CD4-positive, alpha-beta T cell (primary cell): ENCODE results near the gene SLC4A5. TPM values are rescaled to one million over a fixed set of nuclear protein-coding genes. Genes with fewer than 3 reads are reported as not detected.

Source experiments
- ATAC-seq: fragments of 200-7000 bp; cut with Tn5 transposase; one replicate; pipeline ENCODE4 v1.10.0; 2022; ENCODE audit warnings: mild to moderate bottlenecking; ENCODE audit not compliant: poor library complexity
- CTCF ChIA-PET: fragments of 350-600 bp; sonication (Branson Sonifier 250); formaldehyde crosslinking; loops from one replicate; lab custom pipeline; 2021; ENCODE audit warnings: antibody characterized with exemption, inconsistent platforms; lab: Charles Lee
- POLR2A ChIA-PET: fragments of 350-600 bp; sonication (Branson Sonifier 250); formaldehyde crosslinking; loops from one replicate; lab custom pipeline; 2021; ENCODE audit warnings: antibody characterized with exemption, inconsistent platforms; lab: Charles Lee
- DNase-seq, 14 experiments: peaks; one replicate each; pipeline ENCODE4 v3.0.0-alpha.2; 2013 to 2020; ENCODE audit warnings: mixed read lengths in 2 of 14
- H3K27ac ChIP-seq, 2 donors: one replicate each; pipeline versions ENCODE4 v1.5.1 to v1.7.0; 2013; ENCODE audit warnings: low read length in 2 of 2, low read depth in 1 of 2, mild to moderate bottlenecking in 1 of 2
- H3K27me3 ChIP-seq, 2 experiments: 1 replicate in 1 of 2; 2 replicates in 1 of 2; pipeline versions ENCODE4 v1.6.1 to v1.7.0; 2013; ENCODE audit warnings: low read length in 2 of 2, control low read depth in 1 of 2, mild to moderate bottlenecking in 1 of 2, moderate library complexity in 1 of 2; ENCODE audit not compliant: insufficient read depth in 2 of 2, control insufficient read depth in 1 of 2
- H3K36me3 ChIP-seq: one replicate; pipeline ENCODE4 v1.6.1; 2013; ENCODE audit warnings: low read length, control low read depth; ENCODE audit not compliant: insufficient read depth
- H3K4me1 ChIP-seq: one replicate; pipeline ENCODE4 v1.6.1; 2013; ENCODE audit warnings: low read length, control low read depth; ENCODE audit not compliant: insufficient read depth
- H3K4me3 ChIP-seq: one replicate; pipeline ENCODE4 v1.5.1; 2013; ENCODE audit warnings: mild to moderate bottlenecking, low read length, moderate library complexity
- H3K9me3 ChIP-seq, 2 experiments: 1 replicate in 1 of 2; 2 replicates in 1 of 2; pipeline versions ENCODE4 v1.6.1 to v1.7.0; 2013; ENCODE audit warnings: low read length in 2 of 2, mild to moderate bottlenecking in 2 of 2, control low read depth in 1 of 2, moderate library complexity in 1 of 2; ENCODE audit not compliant: control insufficient read depth in 1 of 2, insufficient read depth in 1 of 2
- H3K27ac Mint-ChIP-seq: one replicate; pipeline ENCODE4 v1.8.0; 2020; ENCODE audit warnings: mixed read lengths
- H3K27me3 Mint-ChIP-seq: one replicate; pipeline ENCODE4 v1.8.0; 2021; ENCODE audit warnings: mixed read lengths
- H3K36me3 Mint-ChIP-seq: one replicate; pipeline ENCODE4 v1.8.0; 2021; ENCODE audit warnings: low read depth, mixed read lengths
- H3K4me1 Mint-ChIP-seq: one replicate; pipeline ENCODE4 v1.8.0; 2021; ENCODE audit warnings: low read depth, mixed read lengths
- H3K4me3 Mint-ChIP-seq: one replicate; pipeline ENCODE4 v1.8.0; 2020; ENCODE audit warnings: mild to moderate bottlenecking, mixed read lengths
- H3K9me3 Mint-ChIP-seq: one replicate; pipeline ENCODE4 v1.8.0; 2020; ENCODE audit warnings: mixed read lengths
- CTCF ChIP-seq: fragments of 200-600 bp; IDR thresholded peaks from one replicate; pipeline ENCODE4 v1.8.0; 2022; ENCODE audit warnings: antibody characterized with exemption, mild to moderate bottlenecking
- intact Hi-C, 2 experiments: fragments of 100-400 bp; cut with DNase I in 1 of 2; cut with micrococcal nuclease in 1 of 2; formaldehyde crosslinking; loops; one replicate each; pipeline versions ENCODE4 v1.15.1 to v1.9.0; 2023 to 2025; cut with DNase I, micrococcal nuclease
- total RNA-seq, 174 experiments: library from RNA in 2 of 174; stranded (reverse) in 2 of 174; gene quantifications; one replicate each; pipeline ENCODE4 v1.2.3 and lab custom pipeline; 2021 to 2026

SLC4A5 gene
- total RNA-seq, 2 experiments from 2014 or later, result 7.8 to 10.4 TPM

DNA sequence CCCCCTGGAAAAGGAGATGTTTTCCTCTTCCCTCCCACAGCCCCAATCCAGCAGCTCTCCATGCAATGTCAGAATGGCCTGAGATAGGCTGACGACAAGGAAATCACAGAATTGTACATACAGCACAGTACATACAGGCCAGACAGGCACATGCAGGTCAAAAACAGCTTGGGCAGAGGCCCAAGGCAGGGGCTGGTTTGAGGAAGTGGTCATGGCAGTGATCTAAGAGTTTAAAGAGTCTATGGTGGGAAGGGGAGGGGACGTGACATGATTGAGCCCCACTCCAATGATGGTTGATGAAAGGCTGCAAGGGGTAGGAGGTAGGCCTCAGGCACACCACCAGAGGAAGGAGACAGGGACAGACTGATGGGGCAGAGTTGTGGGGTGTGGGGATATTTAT, 32.6 kb upstream of the SLC4A5 start:
- H3K27me3 Mint-ChIP-seq, result no peaks in the 10 kb centered on the region
- ChIA-PET CTCF (no interaction called here), POLR2A (no interaction called here)
- H3K9me3 Mint-ChIP-seq, result no peaks in the 10 kb centered on the region
- TF ChIP-seq CTCF, result no peak
- H3K4me1 ChIP-seq, result peaks cover 23% of the 10 kb centered on the region
- ATAC-seq, result no peak
- no peak overlapping the region for H3K27ac ChIP-seq
- H3K4me3 Mint-ChIP-seq, result no peak overlapping the region
- H3K27me3 ChIP-seq, result no peaks in the 10 kb centered on the region
- H3K36me3 Mint-ChIP-seq, result peaks cover 59% of the 10 kb centered on the region
- no peak overlapping the region for H3K27ac Mint-ChIP-seq
- peaks cover 43% of the 10 kb centered on the region for H3K36me3 ChIP-seq
- no peaks in the 10 kb centered on the region for H3K9me3 ChIP-seq
- H3K4me3 ChIP-seq, result no peak overlapping the region
- peaks cover 20% of the 10 kb centered on the region for H3K4me1 Mint-ChIP-seq
- intact Hi-C loops, result no loop called here
- DNase-seq, result no peak

DNA sequence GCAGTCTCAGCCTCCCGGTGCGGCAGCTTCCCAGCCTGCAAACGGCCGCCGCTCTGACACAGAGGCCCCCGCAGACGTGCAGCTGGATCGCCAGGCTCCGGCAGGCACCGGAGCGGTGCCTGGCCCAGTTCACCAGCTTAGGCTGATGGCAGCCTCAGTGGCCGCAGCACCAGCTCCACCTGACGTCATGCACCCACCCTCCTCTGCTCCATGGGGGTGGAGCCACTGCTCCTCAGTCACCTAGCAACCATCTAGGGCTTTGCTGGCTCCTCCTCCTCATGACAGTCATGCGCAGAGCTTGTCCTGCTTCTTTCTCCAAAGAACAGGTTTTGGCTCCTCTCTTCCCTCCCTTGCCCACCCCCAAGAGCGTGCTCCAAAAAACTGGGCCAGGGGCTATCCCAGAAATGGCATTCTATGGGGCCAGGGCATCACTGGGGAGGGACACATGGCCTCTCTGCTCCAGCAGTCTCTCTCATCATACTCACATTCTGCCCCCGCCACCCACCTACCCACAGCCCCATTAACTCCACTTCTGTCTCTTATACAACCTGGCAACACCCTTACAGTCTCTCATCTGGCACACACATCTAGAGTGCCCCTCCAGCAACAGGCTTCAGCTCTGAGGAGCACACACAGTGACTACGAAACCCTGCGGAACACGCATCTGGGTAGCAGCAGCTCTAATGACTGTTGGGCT, 31.4 kb upstream of the SLC4A5 start:
- POLR2A ChIA-PET, result no interaction called here
- Mint-ChIP-seq H3K4me3 (no peak overlapping the region), H3K27ac (no peak overlapping the region), H3K4me1 (peaks cover 8% of the 10 kb centered on the region), H3K9me3 (no peaks in the 10 kb centered on the region), H3K36me3 (peaks cover 65% of the 10 kb centered on the region), H3K27me3 (no peaks in the 10 kb centered on the region)
- ATAC-seq (no peak), DNase-seq (no peak)
- Histone ChIP-seq H3K36me3 (peaks cover 54% of the 10 kb centered on the region), H3K27me3 (no peaks in the 10 kb centered on the region), H3K4me3 (no peak overlapping the region), H3K4me1 (peaks cover 11% of the 10 kb centered on the region), H3K9me3 (no peaks in the 10 kb centered on the region), H3K27ac (no peak overlapping the region)
- TF ChIP-seq CTCF, result no peak
- intact Hi-C loops, result no loop called here
- CTCF ChIA-PET, result no interaction called here

- H3K36me3 Mint-ChIP-seq, result peaks cover 71% of the 10 kb centered on the region
Observed at GRCh38 chr2:74373985-74374384, 30.8 kb upstream of the SLC4A5 start.

More at GRCh38 chr2:74373985-74374384, 30.8 kb upstream of the SLC4A5 start:
- H3K4me1 ChIP-seq, result peaks cover 6% of the 10 kb centered on the region
- H3K9me3 Mint-ChIP-seq, result no peaks in the 10 kb centered on the region
- no peaks in the 10 kb centered on the region for H3K27me3 Mint-ChIP-seq
- CTCF ChIA-PET, result no interaction called here
- no peak overlapping the region for H3K27ac Mint-ChIP-seq
- no peak overlapping the region for H3K4me3 Mint-ChIP-seq
- intact Hi-C loops, result no loop called here
- no peaks in the 10 kb centered on the region for H3K27me3 ChIP-seq
- H3K9me3 ChIP-seq, result no peaks in the 10 kb centered on the region
- no peak for TF ChIP-seq CTCF
- peaks cover 59% of the 10 kb centered on the region for H3K36me3 ChIP-seq
- no peak overlapping the region for H3K27ac ChIP-seq
- POLR2A ChIA-PET, result no interaction called here
- DNase-seq, result no peak
- no peak for ATAC-seq
- H3K4me1 Mint-ChIP-seq, result peaks cover 6% of the 10 kb centered on the region
- H3K4me3 ChIP-seq, result no peak overlapping the region
